ENCODE measurements around the gene CBX5.

GRCh38 chr12:54204316-54204715 is 75.6 kb downstream of the CBX5 start:
- no peak for TF ChIP-seq YY1 (IDR thresholded peaks at IDR 0.05; ENCODE audit: insufficient read depth, insufficient read length)
- TF ChIP-seq ZNF274 (IDR thresholded peaks at IDR 0.05; ENCODE audit: low read depth, low read length), result no peak

Data from NT2/D1 (cell line).